NCI-H748 (cell line): Measurements from ENCODE around the gene TSKU.
"Not testable (repeated sequence)": the region's sequence is repeated elsewhere in the genome, so short reads cannot be mapped to it uniquely, and the experiment has no call there.

Experiments
- DNase-seq: peaks from one replicate; lab custom pipeline; 2025; ENCODE audit not compliant: unreplicated experiment; lab: John Stamatoyannopoulos, UW

The TSKU gene

DNA sequence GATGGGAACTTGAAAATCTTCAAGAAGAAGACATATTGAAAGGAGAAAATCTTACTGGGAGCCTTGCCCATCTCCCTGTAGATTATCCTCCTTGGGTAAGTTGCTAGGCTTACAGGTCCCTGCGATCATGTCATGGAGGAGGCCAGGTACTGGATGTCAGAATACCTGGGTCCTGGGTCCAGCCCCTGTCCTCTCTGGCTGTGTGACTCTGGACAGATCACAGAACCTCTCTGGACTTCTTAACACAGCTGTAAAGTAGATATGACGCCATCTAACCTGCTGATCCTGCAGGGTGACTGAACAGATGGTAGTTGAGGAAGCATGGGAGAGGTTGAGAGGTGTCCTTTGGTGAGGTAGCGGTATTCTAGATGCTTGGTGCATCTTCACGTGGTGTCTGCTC is 4.1 kb downstream of the TSKU start:
- no peak for DNase-seq

DNA sequence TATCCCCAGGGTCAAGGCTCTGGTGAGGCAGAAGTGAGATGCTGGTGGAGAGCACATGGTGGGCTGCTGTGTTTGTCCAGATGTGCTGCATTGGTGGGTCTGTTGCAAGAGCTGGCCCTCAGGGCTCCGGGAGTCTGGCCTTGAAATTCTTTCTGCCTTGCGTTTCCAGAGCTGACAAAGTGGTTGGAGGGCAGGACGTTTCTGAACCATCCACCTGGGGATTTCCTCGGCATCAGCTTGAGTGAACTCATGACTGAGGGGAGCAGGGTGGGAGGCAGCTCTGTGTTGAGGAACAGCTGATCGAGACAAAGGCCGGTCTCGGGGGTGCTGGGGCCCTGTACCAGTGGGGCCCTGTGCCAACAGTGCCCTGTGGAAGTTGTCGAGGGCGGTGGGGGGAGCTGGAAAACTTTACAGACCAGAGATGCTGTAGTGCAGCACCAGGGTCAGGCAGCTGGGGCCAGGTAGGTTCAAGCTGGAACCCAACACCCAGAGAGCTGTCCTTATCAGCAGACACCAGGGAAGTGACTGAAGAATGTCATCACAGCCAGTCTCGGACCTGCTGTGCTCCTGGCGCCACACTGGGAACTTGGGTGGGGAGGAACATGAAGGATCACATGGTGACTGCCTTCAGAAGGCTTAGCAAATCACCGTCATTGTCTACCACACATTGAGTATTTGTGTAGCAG is 4.9 kb downstream of the TSKU start:
- DNase-seq: no peak

DNA sequence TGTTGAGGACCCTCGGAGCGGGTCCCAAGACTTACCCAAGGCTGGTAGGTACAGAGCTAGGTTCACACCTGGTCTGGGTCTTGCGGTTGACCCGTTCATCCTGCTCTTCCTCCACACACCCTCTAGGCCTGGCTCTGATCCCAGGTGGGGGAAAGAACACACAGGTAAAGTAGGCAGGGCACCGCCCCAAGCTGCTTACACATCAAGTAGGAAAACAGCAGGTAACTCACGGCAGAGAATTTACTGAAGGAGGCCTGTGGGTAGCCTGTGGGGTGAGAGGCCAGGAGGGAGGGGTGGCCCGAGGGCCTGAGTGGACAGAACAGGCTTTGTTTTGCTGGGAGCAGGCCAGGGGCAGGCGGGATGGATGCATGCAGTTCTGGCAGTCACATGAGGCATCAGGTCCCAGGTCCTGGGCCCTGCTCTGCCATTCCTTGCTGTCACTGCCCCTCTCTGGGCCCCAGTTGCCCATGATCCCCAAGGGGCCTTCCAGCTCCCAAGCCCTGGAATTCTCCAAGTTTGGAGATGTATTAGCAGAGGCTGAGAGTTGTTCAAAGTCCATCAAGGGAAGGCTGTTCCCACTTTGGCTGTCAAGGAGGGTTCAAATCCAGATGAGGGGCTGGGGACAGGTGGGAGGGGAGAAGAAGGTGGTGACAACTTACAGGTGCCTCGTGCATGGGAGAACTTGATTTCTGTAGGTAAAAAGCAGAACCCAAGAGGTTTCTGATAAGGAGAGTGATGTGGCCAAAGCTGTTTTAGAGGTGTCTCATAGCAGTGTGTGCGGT is 5.7 kb downstream of the TSKU start:
- peak; percentile 9 for DNase-seq

DNA sequence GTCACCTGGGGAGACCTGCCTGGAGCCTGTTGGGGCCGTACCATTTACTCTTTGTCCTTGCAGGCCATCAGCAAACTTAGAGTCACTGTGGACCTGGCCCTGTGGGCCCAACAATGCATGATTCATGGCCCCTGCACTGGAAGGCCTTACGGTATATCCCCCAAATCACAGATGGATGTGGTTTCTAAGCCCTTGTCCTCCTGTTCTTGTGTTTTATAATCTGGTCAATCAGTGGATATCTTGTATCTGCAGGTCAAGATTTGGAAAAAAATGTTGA is 6.2 kb downstream of the TSKU start:
- no peak for DNase-seq

DNA sequence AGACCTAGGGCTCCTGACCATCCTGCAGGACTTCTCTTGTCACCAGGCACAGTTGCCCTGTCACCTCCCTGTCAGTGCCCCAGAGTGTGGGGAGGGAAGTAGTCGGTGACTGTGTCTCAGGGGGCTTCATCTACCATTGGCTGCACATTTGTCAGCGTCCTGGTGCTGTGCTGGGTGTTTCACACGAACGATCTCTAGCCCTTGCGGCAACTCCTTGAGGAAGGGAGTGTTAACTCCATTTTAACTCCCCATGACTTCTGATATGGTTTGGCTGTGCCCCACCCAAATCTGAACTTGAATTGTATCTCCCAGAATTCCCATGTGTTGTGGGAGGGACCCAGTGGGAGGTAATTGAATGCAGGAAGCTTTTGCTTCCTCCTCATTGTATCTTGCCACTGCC is 7.1 kb downstream of the TSKU start:
- DNase-seq: no peak

DNA sequence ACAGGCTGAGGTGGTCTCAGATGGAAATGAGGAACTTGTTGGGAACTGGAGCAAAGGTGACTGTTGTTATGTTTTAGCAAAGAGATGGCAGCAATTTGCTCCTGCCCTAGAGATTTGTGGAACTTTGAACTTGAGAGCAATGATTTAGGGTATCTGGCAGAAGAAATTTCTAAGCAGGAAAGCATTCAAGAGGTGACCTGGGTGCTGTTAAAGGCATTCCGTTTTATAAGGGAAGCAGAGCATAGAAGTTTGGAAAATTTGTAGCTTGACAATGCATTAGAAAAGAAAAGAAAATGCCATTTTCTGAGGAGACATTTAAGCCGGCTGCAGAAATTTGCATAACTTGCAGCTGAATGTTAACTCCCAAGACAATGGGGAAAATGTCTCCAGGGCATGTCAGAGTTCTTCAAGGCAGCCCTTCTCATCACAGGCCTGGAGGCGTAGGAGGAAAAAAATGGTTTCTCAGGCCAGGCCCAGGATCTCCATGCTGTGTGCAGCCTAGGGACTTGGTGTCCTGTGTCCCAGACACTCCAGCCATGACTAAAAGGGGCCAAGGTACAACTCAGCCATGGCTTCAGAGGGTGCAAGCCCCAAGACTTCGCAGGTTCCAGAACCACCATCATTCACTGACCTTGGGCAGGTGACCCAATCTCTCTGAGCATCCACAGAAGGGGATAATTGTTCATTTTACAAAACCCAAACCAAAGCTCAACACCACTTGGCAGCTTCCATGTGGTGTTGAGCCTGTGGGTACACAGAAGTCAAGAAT is 8.0 kb downstream of the TSKU start:
- DNase-seq: not testable (repeated sequence)

DNA sequence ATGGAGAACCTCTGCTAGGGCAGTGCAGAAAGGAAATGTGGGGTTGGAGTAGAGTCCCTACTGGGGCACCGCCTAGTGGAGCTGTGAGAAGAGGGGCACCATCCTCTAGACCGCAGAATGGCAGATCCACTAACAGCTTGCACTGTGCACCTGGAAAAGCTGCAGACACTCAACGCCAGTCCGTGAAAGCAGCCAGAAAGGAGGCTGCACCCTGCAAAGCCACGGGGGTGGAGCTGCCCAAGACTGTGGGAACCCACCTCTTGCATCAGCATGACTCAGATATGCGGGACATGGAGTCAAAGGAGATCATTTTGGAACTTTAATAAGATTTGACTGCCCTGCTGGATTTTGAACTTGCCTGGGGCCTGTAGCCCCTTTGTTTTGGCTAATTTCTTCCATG is 8.7 kb downstream of the TSKU start:
- no peak for DNase-seq

DNA sequence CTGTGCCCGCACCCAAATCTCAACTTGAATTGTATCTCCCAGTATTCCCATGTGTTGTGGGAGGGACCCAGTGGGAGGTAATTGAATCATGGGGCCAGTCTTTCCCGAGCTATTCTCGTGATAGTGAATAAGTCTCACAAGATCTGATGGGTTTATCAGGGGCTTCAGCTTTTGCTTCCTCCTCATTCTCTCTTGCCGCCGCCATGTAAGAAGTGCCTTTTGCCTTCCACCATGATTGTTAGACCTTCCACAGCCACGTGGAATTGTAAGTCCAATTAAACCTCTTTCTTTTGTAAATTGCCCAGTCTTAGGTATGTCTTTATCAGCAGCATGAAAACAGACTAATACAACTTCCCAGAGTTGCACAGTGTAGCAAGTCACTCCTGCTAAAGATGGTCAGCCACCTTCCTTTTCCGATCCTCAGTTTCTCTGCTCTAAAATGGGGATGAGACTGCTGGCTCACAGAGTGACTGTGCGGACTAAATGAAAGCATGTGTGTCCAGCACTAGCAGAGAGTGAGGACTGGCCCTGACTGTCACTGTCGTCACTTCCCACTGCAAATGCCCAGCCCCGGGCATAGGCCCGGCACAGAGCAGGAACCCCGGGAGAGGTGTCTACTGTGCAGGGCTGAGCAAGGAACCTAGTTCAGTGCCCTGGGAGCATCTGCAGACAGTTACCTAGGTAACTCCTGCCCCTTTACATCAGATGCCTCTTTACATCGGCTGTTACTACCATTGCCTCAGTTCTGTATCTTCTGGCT is 9.5 kb downstream of the TSKU start:
- DNase-seq: no peak

DNA sequence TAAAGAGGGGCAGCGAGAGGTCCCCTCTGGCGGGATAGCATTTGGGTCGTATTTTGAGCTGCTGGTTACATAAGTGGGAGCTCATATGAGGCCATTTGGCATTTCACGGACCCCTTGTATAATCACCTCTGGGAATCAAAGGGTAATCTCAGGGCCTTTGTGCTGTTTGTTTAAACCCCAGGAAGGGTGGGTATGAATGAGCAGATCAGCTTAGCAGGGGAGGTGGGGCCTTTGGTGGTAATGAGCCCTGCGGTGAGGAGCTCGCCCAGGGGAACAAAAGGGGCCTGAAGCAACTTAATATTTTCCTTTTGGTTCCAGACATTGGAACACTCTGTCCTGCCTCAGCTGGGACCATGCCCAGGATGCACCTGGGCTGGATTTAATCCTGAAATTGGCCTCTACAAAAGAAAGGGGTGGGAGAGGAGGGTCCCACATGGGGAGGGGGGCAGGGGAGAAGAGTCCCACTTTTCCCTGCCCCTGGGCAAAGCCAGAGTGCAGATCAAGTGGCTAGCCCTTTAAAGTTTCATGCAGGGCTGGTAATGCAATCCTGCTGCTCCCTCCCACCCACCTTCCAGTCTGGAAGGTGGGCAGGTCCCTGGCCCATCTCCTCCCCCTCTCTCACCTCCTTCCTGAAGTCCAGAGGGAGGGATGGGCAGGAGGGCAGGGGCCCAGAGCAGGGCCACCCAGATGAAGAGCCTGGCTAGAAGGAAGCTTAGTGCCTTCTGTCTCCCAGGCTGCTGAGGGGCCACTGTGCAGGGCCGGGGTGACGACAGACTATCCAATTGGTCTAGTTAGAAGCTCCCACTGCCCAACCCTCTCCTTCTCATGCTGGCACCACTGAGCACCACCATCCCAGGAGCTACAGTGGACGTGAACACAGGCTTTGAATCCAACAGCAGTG is 10.5 kb downstream of the TSKU start:
- no peak for DNase-seq

DNA sequence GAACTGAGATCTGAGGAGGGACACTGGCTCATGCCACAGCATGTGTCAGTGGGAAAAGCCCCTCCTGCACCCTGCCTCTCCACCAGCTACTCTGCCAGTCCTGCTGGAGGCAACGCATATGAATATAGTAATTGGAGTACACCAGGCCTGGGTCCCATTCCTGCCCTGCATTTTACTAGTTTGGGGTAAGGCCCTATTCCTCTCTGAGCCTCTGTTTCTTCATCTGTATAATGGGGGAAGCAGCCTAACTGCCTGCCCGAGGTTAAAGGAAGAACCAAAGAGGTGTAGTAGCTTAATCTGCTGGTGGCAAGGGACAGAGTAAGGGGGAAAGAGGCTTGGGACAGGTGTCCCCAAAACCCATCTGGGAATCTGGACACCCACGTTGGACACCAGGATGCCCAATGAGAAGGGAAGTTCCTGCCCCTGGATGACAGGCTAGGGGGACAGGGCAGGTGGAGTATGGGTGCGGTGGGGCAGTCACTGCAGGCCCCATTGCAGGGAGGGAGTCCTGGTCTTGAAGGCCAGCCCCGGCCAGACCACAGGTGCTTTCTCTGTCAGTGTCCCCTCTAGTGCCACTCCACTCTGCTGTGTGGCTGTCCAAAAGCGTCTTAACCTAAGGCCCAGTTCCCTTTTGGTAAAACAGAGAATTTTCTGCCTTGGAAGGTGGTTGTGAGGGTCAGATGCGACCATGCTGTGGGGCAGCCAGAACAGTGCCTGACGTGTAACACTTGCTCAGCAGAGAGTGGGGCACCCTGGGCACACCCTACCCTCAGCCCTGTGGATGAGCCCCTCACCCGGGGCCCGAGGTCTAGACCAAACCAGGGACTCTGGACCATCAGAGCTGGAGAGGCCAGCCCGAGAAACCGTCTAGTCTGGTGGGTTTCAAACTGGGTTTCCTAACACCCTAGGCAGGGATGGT is 11.5 kb downstream of the TSKU start:
- no peak for DNase-seq

DNA sequence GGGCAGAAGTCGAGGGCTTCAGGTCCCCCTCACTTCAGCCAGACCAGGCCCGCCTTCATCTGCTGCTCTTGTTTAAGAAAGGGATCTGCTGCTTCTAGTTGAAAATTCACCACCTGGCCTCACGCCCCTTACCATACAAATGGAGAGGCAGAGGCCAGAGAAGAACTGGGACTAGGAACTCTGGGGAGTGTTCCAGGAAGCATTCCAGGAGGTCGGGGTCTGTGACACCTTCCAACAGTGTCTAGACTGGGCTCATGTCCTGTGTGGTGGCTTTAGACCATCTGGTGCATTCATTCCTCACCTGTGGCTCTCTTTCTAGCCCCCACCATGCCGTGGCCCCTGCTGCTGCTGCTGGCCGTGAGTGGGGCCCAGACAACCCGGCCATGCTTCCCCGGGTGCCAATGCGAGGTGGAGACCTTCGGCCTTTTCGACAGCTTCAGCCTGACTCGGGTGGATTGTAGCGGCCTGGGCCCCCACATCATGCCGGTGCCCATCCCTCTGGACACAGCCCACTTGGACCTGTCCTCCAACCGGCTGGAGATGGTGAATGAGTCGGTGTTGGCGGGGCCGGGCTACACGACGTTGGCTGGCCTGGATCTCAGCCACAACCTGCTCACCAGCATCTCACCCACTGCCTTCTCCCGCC is 12.3 kb downstream of the TSKU start:
- DNase-seq: no peak

DNA sequence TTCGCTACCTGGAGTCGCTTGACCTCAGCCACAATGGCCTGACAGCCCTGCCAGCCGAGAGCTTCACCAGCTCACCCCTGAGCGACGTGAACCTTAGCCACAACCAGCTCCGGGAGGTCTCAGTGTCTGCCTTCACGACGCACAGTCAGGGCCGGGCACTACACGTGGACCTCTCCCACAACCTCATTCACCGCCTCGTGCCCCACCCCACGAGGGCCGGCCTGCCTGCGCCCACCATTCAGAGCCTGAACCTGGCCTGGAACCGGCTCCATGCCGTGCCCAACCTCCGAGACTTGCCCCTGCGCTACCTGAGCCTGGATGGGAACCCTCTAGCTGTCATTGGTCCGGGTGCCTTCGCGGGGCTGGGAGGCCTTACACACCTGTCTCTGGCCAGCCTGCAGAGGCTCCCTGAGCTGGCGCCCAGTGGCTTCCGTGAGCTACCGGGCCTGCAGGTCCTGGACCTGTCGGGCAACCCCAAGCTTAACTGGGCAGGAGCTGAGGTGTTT is 12.8 kb downstream of the TSKU start:
- DNase-seq: no peak

DNA sequence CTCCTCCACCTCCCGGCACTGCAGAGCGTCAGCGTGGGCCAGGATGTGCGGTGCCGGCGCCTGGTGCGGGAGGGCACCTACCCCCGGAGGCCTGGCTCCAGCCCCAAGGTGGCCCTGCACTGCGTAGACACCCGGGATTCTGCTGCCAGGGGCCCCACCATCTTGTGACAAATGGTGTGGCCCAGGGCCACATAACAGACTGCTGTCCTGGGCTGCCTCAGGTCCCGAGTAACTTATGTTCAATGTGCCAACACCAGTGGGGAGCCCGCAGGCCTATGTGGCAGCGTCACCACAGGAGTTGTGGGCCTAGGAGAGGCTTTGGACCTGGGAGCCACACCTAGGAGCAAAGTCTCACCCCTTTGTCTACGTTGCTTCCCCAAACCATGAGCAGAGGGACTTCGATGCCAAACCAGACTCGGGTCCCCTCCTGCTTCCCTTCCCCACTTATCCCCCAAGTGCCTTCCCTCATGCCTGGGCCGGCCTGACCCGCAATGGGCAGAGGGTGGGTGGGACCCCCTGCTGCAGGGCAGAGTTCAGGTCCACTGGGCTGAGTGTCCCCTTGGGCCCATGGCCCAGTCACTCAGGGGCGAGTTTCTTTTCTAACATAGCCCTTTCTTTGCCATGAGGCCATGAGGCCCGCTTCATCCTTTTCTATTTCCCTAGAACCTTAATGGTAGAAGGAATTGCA is 13.5 kb downstream of the TSKU start:
- DNase-seq: no peak

DNA sequence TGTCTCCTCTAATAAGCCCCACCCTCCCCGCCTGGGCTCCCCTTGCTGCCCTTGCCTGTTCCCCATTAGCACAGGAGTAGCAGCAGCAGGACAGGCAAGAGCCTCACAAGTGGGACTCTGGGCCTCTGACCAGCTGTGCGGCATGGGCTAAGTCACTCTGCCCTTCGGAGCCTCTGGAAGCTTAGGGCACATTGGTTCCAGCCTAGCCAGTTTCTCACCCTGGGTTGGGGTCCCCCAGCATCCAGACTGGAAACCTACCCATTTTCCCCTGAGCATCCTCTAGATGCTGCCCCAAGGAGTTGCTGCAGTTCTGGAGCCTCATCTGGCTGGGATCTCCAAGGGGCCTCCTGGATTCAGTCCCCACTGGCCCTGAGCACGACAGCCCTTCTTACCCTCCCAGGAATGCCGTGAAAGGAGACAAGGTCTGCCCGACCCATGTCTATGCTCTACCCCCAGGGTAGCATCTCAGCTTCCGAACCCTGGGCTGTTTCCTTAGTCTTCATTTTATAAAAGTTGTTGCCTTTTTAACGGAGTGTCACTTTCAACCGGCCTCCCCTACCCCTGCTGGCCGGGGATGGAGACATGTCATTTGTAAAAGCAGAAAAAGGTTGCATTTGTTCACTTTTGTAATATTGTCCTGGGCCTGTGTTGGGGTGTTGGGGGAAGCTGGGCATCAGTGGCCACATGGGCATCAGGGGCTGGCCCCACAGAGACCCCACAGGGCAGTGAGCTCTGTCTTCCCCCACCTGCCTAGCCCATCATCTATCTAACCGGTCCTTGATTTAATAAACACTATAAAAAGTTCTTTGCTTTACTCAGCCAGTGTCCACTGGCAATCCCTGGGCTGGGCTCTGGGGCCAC is 14.4 kb downstream of the TSKU start:
- DNase-seq: no peak

DNA sequence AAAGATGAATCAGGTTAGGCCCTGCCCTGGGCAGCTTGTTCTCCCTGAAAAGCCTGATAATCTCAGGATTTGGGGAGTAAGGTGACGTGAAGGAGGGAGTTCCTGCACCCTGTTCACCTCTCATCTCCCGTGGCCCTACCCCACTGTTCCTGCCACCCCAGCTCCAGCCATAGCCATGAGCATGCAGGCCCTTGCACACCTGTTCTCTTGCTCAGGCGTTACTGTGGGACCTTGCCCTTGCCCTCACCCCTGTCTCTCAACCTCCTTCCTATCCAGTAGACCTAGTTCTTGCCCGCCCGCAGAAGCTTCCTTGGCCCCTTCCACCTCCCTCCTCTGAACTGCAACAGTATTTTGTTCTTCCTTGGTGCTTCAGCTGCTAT is 15.0 kb downstream of the TSKU start:
- no peak for DNase-seq

DNA sequence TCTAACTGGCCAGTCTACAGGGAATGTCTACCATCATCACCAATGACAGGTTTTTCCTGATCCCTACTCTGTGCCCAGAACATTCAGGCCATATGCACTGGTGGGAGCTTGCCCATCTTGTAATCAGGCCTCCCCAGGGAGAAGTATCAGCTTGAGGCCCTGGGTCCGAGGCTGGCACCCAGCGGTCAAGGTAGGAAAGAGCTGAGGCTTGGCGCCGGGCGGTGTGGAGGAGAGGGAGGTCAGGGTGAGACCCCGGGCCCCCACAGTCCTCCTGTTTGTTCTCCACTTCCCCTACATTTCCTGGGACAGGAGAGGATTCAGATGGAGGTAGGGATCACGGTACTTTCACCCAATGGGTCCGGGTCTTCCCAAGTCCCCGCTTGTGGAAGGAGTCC is 15.5 kb downstream of the TSKU start:
- DNase-seq: no peak

DNA sequence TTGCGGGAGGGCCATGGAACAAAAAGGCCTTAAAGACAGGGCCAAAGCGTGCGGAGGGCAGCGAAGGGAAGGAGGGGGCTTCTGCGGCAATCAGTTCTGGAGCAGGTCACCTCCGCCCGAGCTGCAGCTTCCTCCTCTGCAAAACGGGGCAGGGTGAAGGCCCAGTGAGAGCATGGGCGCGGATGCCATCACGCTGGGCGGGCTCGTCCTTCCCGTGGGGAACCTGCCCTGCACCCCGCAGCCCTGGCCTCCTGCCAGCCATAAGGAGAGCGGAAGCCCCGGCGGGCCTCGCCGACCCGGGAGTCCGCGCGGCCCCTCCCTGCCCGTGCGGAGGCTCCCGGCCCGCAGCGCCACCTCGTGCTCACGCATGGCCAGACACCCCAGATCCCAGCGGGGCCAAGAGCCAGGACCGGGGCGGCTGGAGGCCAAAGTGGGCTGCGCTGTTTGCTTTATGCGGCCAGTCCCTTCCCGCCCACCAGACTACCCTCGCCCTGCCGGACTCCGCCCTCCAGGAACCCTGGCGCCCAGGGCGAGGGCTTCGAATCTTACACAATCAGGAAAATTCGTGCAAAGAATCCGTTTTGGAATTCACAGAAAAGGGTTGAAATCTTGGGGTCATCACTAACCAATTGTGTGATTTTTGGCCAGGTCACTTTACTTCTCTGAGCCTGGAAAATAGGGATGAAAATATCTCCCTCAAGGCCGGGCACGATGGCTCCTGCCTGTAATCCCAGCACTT is 16.1 kb downstream of the TSKU start:
- peak; percentile 72 for DNase-seq
